GM12801 (cell line): ENCODE results near the gene SEPTIN2.

Experiments used
- TF ChIP-seq, protein P1 (sequence below): IDR thresholded peaks from one replicate; pipeline ENCODE4 v1.5.1; 2011; ENCODE audit warnings: control low read depth; ENCODE audit not compliant: insufficient read length; ENCODE audit errors: extremely low read depth

The SEPTIN2 gene

DNA sequence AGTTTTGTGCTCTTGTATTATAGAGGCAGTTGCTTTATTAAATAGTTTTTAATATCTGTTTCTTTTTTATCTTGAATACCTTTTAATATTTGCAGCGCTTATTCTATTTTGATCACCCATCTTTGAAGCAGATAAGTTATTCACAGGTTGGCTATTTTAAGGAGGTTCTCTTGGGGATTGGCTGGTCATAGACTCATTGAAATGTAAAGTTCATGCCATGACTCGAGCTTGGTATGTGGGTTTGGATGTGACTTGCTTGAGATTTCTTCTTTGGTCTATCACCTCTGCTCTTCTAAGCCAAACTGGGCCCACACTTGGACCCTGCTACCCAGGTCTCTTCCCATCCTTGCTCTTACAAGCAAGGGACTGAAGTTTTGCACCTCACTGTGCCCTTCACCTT is 74.0 kb downstream of the SEPTIN2 start:
- TF ChIP-seq, protein P1, sequence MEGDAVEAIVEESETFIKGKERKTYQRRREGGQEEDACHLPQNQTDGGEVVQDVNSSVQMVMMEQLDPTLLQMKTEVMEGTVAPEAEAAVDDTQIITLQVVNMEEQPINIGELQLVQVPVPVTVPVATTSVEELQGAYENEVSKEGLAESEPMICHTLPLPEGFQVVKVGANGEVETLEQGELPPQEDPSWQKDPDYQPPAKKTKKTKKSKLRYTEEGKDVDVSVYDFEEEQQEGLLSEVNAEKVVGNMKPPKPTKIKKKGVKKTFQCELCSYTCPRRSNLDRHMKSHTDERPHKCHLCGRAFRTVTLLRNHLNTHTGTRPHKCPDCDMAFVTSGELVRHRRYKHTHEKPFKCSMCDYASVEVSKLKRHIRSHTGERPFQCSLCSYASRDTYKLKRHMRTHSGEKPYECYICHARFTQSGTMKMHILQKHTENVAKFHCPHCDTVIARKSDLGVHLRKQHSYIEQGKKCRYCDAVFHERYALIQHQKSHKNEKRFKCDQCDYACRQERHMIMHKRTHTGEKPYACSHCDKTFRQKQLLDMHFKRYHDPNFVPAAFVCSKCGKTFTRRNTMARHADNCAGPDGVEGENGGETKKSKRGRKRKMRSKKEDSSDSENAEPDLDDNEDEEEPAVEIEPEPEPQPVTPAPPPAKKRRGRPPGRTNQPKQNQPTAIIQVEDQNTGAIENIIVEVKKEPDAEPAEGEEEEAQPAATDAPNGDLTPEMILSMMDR = no peak

- TF ChIP-seq, protein P1 = no peak
Measured at GRCh38 chr2:241390301-241391206, 74.8 kb downstream of the SEPTIN2 start.

GRCh38 chr2:241391892-241392665 is 76.4 kb downstream of the SEPTIN2 start:
- TF ChIP-seq, protein P1 = no peak

GRCh38 chr2:241393524-241394196 is 77.9 kb downstream of the SEPTIN2 start:
- TF ChIP-seq, protein P1 = no peak

DNA sequence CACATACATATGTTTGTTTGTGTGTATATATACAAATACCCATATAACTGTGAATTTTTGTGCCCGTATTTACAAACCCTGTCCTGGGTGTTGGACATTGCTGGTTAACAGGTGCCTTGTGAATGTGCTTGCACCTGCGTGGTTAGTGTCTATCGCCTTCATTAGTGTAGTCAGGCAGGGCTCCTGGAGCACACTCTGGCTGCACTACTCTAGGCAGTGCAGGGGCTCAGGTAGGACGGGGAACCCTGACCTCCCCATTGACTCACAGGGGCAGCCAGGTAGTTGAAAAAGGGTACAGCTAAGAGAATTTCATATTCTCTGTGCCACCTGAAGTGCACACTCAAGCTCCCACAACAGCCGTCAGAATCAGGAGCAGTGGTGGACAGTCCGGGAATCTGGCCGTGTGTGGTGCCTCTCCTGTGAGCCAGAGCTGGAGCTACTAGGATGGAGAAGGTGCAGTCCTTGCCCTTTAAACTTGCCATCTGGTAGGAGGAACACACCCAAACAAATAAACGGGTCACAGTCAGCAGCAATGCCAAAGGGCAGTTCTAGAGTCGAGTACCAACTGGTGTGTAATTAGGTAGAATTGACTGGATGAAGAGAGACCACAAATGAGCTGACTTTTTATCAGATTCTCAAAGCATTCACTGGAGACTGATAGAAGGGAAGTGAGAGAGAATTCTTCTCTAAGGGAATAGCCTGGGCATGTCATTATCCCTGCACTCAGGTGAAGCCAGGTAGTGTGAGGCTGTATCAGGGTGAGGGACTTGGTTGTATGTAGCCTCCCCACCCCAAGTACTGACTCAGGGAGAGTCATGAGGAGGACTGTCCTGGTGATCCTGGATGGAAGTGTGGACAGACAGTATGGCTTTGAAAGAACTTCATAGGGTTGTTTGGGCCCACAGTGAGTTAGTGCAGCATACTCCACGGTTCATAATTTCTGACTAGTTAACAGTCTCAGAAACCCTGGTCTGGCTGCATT is 84.5 kb downstream of the SEPTIN2 start:
- TF ChIP-seq, protein P1 = no peak
